Fibroblast of lung (primary cell): ENCODE results near the gene LRRC3C.

Experiments used
- CTCF ChIP-seq, 2 donors: IDR thresholded peaks in 1 of 2; conservative IDR thresholded peaks in 1 of 2; 1 replicate in 1 of 2; 2 replicates in 1 of 2; pipeline ENCODE4 v1.5.1; 2011 to 2012; ENCODE audit warnings: low read length in 2 of 2, control low read depth in 1 of 2, inconsistent platforms in 1 of 2, low read depth in 1 of 2, mild to moderate bottlenecking in 1 of 2
- EZH2 ChIP-seq: IDR thresholded peaks from 2 replicates; pipeline ENCODE4 v1.5.1; 2012; ENCODE audit warnings: low read length, control low read depth, mild to moderate bottlenecking; ENCODE audit errors: missing control alignments

DNA sequence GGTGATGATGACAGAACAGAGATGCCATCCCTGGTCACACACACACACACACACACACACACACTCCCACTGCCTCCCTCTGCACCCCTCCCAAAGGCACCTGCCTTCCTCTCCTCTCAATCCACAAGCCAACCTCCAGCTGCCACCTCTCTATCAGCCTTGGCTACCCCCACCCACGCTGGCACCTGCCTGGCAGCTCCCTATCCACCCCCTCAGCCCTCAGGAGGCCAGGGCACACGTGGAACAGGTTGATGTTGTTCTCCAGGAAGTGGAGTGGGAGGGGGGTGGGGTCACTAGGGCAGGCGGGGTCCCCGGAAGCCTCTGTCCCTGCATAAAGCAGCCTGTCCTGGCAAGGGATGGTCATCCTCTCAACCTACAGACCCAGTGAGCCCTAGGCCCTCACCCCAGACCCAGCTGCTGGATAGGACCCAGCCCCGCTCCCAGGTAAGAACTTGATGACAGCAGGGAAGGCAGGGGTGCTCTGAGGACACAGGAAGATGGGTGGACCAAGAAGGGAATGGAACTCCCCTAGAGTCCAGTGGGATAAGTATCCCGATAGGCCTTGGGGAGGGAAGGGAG is 35.2 kb downstream of the LRRC3C start, which contains the start of gene GSDMA:
- no peak for TF ChIP-seq EZH2
- TF ChIP-seq CTCF (conservative IDR thresholded peaks at IDR 0.05 in 1 of 2, IDR thresholded peaks at IDR 0.05 in 1 of 2; ENCODE audit: low read depth in 1 of 2, low read length in 2 of 2) = no peak
